Mammary epithelial cell (primary cell): ENCODE data around the gene NUDT12.

Experiments used
- CTCF ChIP-seq, 2 donors: IDR thresholded peaks in 1 of 2; conservative IDR thresholded peaks in 1 of 2; 2 replicates each; pipeline ENCODE4 v1.5.1; 2011 to 2012; ENCODE audit warnings: inconsistent platforms in 2 of 2, low read length in 2 of 2, mild to moderate bottlenecking in 2 of 2, control low read depth in 1 of 2, low read depth in 1 of 2; ENCODE audit not compliant: insufficient read depth in 1 of 2; ENCODE audit errors: extremely low read depth in 1 of 2
- EZH2 ChIP-seq: IDR thresholded peaks from 2 replicates; pipeline ENCODE4 v1.6.1; 2012; ENCODE audit warnings: low read length, inconsistent platforms, borderline replicate concordance

GRCh38 chr5:103600086-103600485 is 37.5 kb upstream of the NUDT12 start:
- no peak for TF ChIP-seq CTCF (conservative IDR thresholded peaks at IDR 0.05 in 1 of 2, IDR thresholded peaks at IDR 0.05 in 1 of 2; ENCODE audit: extremely low read depth in 1 of 2, insufficient read depth in 1 of 2, low read depth in 1 of 2, low read length in 2 of 2)
- TF ChIP-seq EZH2: no peak
